Measurements from ENCODE around the gene ITGA2.
"Not testable (repeated sequence)": the region's sequence is repeated elsewhere in the genome, so short reads cannot be mapped to it uniquely, and the experiment has no call there.

ITGA2 gene

DNA sequence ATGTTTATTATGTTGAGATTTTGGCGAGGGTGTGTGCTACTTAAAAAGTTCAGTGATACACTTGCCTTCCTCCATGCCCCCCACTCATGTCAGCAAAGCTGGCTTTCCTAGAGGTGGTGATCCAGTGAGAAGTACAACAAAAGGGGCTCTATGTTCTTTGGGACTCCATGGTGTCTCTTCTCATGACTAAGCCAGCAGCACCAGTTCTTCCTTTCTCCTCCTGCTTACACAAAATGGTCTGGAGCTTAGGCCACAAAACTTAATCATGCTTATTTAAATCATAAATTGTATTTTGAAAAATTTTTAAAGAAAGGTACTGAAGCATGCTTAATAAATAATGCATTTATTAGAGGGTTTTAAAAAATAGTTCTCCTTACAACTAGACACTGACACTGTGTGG, 98.0 kb downstream of the ITGA2 start:
- no peak for DNase-seq (ENCODE audit: low read depth)
- H3K4me3 ChIP-seq (ENCODE audit: low read depth, low read length), result no peak overlapping the region

DNA sequence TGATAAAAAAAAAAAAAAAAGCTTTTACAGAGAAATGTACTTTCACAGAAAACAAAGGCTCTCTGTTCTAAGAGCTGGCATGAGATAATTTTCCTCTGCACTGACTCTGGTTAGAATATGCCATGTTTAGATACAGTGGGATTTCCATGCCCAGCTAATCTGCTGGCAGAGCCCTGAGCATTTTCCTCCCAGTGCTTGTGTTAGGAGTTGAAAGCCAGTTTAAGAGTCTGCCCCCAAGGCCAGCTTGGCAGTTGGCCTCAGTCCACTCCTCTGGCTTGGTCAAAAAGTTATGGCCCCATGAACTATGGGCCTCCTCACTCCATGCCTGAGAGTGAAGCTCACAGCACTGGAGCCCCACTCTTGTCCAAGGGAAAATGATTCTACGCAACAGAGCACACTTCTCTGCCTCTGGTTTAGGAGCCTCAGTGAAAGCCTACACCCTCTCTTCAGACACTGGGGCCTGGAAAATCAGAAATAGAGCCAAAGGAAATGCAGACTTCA, 98.5 kb downstream of the ITGA2 start:
- DNase-seq (ENCODE audit: low read depth), result no peak
- H3K4me3 ChIP-seq (ENCODE audit: low read depth, low read length), result no peak overlapping the region

DNA sequence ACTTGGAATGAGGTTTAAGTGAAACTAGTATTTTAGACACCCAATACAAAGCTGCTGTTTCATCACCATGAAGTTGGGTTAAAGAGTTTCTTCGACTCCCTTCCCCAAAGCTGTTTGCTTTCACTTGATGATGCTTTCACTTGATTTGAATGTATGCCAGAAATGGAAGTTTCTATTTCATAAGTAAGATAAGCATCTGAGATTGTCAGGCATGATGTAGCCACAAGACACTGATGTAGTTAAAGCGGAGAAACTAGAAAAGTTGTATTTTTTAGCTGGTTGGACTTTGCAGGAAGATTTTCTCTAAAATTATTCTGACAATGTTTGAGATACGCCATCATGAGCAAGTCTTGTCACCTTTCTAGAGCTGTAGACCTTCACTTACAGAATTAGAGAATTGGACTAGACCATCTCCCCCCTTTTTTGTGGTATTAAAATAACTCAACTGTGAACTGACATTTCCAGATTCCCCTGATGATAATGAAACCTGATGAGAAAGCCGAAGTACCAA, 100.4 kb downstream of the ITGA2 start:
- no peak for DNase-seq (ENCODE audit: low read depth)
- no peak overlapping the region for H3K4me3 ChIP-seq (ENCODE audit: low read depth, low read length)

DNA sequence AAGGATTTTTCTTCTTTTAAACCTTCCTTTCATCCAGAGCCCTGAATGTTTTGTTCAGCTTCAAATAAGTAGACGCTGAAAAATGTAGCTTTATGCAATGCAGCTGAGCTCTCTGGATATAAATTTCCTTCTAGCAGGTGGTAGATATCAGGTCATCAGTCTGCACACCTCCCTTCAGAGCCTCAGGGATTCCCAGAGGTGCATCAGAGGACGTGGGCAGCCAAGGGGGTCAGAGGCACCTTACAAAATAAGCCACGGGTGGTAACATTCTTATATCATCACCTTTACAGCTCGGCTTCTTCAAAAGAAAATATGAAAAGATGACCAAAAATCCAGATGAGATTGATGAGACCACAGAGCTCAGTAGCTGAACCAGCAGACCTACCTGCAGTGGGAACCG, 101.1 kb downstream of the ITGA2 start:
- no peak for DNase-seq (ENCODE audit: low read depth)
- no peak overlapping the region for H3K4me3 ChIP-seq (ENCODE audit: low read depth, low read length)

DNA sequence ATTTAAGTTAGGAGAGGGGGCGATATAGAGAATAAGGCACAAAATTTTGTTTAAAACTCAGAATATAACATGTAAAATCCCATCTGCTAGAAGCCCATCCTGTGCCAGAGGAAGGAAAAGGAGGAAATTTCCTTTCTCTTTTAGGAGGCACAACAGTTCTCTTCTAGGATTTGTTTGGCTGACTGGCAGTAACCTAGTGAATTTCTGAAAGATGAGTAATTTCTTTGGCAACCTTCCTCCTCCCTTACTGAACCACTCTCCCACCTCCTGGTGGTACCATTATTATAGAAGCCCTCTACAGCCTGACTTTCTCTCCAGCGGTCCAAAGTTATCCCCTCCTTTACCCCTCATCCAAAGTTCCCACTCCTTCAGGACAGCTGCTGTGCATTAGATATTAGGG, 102.1 kb downstream of the ITGA2 start:
- no peak overlapping the region for H3K4me3 ChIP-seq (ENCODE audit: low read depth, low read length)
- DNase-seq (ENCODE audit: low read depth), result no peak

DNA sequence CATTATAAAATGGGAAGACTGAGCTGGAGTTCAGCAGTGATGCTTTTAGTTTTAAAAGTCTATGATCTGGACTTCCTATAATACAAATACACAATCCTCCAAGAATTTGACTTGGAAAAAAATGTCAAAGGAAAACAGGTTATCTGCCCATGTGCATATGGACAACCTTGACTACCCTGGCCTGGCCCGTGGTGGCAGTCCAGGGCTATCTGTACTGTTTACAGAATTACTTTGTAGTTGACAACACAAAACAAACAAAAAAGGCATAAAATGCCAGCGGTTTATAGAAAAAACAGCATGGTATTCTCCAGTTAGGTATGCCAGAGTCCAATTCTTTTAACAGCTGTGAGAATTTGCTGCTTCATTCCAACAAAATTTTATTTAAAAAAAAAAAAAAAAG, 103.1 kb downstream of the ITGA2 start:
- DNase-seq (ENCODE audit: low read depth), result no peak
- no peak overlapping the region for H3K4me3 ChIP-seq (ENCODE audit: low read depth, low read length)

DNA sequence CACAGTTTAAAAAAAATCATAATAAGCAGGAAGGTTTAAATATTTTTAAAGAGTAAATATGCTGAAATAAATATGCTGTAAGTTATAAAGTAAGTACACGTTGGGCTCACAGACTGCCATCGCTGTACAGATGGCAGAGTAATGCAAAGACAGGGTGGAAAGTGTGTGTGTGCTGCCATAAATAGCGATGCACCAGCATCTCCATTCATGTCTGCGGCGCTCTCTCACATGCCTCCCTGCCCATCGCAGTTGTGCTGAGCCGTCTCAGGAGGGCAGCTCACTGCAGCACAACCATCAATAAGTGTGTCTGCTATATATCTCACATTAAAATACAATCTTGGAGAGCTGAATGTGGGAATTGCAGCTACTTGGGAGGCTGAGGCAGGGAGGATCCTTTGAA, 106.1 kb downstream of the ITGA2 start:
- DNase-seq (ENCODE audit: low read depth), result no peak
- no peak overlapping the region for H3K4me3 ChIP-seq (ENCODE audit: low read depth, low read length)

DNA sequence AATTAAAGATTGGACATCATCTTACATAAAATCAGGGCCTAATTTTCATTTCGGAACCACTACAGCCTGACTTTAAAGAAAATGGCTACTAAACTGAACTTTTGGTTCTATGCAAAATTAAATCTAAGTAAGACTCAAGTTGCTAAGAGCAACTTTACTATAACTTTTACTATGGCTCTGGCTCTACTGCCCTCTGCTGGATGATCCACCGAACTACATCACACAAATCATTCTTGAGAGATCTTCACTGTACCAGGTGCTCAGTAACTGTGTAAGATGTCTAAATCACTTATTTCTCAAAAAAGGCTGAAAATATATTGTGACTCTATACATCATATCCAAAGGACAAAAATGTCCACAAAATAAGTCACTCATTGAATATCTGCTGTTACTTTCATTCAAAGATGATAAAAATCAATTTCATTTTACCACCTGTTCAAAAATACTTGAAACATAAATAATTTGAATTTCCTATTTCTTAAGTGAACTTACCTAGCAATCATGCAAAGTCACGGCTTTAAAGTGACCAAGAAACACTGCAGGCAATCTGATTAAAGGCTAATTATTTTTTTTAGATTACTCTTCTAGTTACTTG, 106.9 kb downstream of the ITGA2 start:
- no peak for DNase-seq (ENCODE audit: low read depth)
- H3K4me3 ChIP-seq (ENCODE audit: low read depth, low read length), result no peak overlapping the region

DNA sequence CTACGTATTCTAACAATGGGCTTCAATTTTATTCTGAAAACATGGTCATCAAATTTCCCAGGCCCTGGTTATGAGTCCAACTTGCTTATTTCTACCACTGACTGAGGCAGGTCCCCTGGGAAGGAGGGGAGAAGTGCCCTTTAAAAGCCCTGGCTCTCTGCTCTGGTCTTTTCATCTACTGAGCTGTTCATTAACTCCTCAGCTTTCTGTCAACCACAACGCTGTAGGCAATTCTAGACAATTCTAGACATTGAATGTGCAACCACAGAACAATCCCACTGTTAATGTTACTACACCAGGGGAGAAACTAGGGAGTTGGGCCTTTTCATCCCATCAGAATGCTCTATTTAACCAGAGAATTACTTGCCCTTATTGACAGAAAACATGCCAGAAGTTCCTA, 110.4 kb downstream of the ITGA2 start:
- H3K4me3 ChIP-seq (ENCODE audit: low read depth, low read length), result no peak overlapping the region
- no peak for DNase-seq (ENCODE audit: low read depth)

DNA sequence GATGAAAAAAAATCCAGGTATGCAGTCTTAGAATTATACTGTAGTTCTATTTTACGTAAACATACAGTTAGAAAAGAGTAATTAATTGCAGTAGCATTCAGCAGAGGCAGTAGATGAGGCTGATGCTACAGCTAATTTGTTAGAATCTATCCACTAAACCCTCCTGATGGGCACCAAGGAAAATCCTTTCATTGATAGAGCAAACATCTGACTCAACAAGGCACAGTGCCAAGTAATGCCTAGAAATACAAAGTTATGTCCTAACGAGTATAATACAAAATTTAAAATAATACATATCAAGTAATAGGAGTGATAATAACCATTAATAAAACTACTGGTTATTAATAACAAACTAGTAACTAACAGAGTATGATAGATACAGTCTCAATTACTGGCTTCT, 111.5 kb downstream of the ITGA2 start:
- DNase-seq (ENCODE audit: low read depth), result no peak

DNA sequence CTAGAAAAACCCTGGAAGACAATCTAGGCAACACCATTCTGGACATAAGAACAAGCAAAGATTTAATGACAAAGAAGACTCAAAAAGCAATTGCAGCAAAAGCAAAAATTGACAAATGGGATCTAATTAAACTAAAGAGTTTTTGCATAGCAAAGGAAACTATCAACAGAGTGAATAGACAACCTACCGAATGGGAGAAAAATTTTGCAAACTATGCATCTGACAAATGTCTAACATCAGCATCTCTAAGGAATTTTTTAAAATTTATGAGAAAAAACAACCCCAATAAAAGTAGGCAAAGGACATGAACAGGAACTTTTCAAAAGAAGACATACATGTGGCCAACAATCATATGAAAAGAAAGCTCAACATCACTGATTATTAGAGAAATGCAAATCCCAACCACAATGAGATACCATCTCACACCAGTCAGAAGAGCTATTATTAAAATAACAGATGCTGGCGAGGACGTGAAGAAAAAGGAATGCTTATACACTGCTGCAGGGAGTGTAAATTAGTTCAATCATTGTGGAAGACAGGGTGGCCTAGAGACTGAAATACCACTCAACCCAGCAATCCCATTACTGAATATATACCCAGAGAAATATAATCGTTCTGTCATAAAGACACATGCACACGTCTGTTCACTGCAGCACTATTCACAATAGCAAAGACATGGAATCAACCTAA, 116.6 kb downstream of the ITGA2 start:
- no peak overlapping the region for H3K4me3 ChIP-seq (ENCODE audit: low read depth, low read length)
- DNase-seq (ENCODE audit: low read depth), result no peak

More for the DNA sequence above, 111.5 kb downstream of the ITGA2 start:
- no peak overlapping the region for H3K4me3 ChIP-seq (ENCODE audit: low read depth, low read length)

DNA sequence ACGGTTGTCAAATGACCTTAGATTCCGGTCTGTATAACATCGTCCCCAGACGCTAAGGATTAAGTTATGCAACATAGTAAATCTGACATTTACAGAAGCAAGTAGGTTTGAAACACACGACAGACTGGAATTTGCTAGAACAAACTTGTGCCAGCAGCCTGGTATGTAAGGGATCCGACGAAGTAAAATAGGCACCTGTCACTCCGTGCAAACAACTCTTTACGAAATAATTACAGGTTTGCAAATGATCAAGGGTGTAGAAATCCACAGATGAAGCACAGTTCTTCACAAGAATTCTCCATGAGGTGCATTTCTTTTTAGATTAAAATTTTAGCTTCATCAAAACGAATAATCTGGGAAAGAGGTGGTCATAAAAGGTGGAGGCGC, 119.9 kb downstream of the ITGA2 start:
- peak overlapping the region; percentile 75 for H3K4me3 ChIP-seq (ENCODE audit: low read depth, low read length)
- no peak for DNase-seq (ENCODE audit: low read depth)

DNA sequence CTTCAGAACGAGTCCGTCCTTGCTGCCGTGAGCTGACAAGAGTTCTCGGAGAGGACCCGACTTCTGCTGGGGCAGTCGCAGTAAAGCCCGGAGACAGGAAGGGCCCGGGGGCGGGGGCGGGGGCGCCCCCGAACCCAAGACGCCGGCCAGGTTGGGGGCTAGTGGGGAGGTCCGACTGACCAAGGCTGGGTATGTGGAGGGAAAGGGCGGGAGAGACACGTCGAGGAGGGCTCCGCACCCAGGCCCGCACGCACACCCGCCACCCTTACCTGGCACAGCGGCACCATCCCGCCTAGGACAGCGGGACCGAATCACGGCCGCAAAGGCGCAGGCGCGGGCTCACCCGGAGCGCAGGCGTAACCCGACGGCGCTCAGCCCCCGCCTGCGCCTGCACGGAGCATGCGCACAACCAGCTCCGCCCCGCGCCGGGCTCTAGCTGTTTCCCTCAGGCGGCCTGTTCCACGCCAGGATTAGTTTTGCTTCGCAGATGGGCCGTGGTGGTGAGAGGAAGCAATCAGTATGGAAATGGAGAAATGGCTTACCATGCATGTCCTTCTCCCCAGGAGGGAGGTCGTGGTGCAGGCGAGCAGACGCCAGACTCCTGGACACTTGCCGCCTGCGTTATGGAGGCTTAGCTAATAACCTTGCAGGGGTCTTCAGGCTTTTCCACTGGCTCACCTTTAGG, 120.4 kb downstream of the ITGA2 start, which contains the start of gene MOCS2:
Gene MOCS2 (minus strand): TSS at position 315 of the 685 bp plus-strand sequence. CDS start 2,583 bp downstream, outside the sequence.
- H3K4me3 ChIP-seq (ENCODE audit: low read depth, low read length), result peak within 1 kb of the TSS; percentile 75
- DNase-seq (ENCODE audit: low read depth), result peak; percentile 55

DNA sequence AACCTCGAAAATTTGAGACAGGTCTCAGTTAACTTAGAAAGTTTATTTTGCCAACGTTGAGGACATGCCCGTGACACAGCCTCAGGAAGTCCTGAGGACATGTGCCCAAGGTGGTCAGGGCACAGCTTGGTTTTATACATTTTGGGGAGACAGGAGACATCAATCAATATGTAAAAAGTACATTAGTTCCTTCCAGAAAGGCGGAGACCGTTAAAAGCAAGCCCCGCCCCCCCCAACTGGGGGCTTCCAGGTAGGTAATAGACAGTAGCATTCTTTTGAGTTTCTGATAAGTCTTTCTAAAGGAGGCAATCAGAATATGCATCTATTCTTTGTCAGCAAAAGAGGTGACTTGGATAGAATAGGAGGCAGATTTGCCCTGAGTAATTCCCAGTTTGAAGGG, 121.0 kb downstream of the ITGA2 start:
- DNase-seq (ENCODE audit: low read depth), result no peak
- peak overlapping the region; percentile 75 for H3K4me3 ChIP-seq (ENCODE audit: low read depth, low read length)

DNA sequence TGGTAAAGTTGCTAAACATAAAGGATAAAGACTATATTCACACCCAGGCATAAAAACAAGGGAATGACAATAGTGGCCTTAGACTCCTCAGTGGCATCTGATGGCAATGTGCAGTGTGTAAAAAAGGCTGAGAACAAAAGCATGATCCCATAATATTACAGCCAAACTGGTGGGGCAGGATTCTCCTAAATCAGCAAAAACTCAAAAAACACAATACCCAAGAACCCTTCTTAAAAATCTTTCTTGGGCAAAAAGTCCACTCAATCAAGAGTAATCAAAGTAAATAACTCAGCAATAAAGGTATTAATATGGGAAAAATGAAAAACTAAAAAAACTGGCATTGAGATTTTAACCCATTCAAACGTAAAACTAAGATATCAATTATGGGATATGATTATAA, 122.0 kb downstream of the ITGA2 start:
- no peak overlapping the region for H3K4me3 ChIP-seq (ENCODE audit: low read depth, low read length)
- no peak for DNase-seq (ENCODE audit: low read depth)

DNA sequence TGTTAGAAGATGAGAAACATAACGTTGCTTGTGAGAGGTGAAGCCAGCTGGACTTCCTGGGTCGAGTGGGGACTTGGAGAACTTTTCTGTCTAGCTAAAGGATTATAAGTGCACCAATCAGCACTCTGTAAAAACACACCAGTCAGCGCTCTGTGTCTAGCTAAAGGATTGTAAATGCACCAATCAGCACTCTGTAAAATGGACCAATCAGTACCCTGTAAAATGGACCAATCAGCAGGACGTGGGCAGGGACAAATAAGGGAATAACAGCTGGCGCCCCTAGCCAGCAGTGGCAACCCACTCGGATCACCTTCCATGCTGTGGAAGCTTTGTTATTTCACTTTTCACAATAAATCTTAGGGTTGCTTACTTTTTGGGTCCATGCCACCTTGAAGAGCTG, 123.2 kb downstream of the ITGA2 start:
- not testable (repeated sequence) for DNase-seq (ENCODE audit: low read depth); H3K4me3 ChIP-seq (ENCODE audit: low read depth, low read length)

DNA sequence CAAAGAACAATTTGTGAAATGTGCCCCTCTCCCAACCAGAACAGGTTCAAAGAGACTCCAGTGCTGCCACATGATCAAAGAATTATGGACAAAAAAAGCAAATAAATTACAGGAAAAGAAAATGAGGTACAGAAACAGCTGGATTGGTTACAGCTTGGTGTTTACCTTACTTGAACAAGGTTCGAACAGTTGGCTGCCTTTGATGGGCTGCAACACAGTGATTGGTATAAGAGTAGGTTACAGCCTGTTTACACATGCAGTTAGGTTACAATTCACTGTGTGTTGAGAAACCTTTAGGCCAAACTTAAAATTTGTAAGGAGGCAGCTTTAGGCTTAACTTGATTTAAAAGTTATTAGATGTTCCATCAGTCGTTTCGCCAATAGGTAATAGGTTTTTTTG, 123.8 kb downstream of the ITGA2 start:
- no peak for DNase-seq (ENCODE audit: low read depth)
- H3K4me3 ChIP-seq (ENCODE audit: low read depth, low read length), result no peak overlapping the region

DNA sequence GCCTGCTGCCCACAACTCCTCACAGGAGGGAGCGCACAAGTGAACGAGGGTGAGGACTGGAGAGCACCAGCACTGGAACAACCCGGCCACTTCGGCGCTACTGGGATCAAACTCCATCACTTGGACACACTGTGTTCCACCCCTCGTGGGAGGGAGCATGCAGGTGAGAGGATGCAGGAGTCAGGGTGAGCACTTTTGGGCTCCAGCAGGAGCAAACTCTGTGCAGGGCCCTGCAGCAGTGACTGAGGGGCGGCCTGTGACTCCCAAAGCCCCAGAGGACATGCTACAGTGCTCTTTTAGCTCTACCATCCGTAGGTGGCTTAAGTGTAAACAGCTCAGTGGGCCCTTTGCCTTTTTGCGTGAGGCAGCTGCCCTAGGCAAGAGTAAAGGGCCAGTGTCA, 124.8 kb downstream of the ITGA2 start:
- no peak for DNase-seq (ENCODE audit: low read depth)
- no peak overlapping the region for H3K4me3 ChIP-seq (ENCODE audit: low read depth, low read length)

DNA sequence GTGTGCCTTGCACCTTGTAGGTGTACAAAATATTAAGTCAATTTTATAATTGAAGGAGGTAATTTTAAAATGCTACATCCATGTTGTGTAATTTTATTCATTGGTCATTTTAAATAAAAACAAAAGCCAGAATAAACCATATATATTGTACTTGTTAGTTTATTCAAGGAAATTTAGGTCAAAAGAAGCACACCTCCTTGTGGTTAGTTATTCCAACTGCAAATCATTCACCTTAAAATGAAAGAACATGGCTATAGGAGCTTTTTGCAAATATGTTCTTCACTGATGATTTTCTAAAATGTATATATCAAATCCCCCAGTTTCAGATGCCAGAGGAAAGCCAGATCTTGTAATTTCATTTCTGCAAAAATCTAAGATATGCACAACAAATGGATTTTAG, 125.8 kb downstream of the ITGA2 start:
- H3K4me3 ChIP-seq (ENCODE audit: low read depth, low read length), result no peak overlapping the region
- DNase-seq (ENCODE audit: low read depth), result no peak

DNA sequence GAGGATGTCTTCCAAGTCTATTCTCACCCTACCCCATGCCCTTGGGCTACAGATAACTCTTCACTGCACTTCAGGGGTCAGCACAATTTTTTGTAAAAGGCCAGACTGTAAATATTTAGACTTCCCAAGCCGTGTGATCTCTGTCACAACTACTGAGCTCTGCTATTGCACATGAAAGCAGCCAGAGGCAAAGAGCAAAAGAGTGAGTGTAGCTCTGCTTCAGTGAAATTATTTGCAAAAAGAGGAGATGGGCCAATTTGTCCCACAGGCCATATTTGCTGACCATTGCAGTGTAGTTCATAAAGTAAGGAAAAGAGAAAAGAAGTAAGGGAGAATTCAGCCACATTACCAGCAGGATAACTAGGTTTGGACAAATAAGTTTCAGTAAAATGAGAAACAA, 127.4 kb downstream of the ITGA2 start:
- H3K4me3 ChIP-seq (ENCODE audit: low read depth, low read length), result no peak overlapping the region
- no peak for DNase-seq (ENCODE audit: low read depth)
